Retinal pigment epithelial cell (primary cell): ENCODE data around the gene UBAC1.
"Not testable (repeated sequence)": the region's sequence is repeated elsewhere in the genome, so short reads cannot be mapped to it uniquely, and the experiment has no call there.

Experiments used
- DNase-seq: peaks from one replicate; pipeline ENCODE4 v3.0.0-alpha.2; 2010; ENCODE audit warnings: low read depth
- H3K4me3 ChIP-seq: 2 replicates; pipeline ENCODE4 v1.5.1; 2011; ENCODE audit warnings: mild to moderate bottlenecking, low read length, control low read depth, moderate library complexity
- TF ChIP-seq, protein P1 (sequence below): conservative IDR thresholded peaks from 2 replicates; pipeline ENCODE4 v1.5.1; 2011; ENCODE audit warnings: low read depth, low read length, control low read depth, inconsistent platforms

The UBAC1 gene

DNA sequence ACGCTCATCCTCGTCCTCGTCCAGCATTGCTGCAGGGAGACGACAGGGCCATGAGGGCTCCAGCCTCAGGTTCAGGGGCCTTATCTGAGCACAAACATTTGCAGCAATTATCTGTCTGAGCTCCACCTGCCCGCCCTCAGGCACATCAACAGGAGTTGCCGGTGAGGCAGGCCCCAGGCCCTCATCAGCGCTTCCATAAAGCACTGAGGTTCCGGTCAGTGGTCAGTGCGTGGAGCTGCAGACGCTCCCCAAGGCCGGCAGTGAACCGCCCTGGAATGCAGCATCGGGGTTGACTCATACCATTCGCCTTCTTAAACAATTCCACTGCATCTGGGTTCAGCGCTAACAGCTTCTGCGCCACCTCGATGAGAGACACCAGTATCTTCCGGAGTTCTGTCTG lies 15.2 kb downstream of the UBAC1 start:
- TF ChIP-seq, protein P1, sequence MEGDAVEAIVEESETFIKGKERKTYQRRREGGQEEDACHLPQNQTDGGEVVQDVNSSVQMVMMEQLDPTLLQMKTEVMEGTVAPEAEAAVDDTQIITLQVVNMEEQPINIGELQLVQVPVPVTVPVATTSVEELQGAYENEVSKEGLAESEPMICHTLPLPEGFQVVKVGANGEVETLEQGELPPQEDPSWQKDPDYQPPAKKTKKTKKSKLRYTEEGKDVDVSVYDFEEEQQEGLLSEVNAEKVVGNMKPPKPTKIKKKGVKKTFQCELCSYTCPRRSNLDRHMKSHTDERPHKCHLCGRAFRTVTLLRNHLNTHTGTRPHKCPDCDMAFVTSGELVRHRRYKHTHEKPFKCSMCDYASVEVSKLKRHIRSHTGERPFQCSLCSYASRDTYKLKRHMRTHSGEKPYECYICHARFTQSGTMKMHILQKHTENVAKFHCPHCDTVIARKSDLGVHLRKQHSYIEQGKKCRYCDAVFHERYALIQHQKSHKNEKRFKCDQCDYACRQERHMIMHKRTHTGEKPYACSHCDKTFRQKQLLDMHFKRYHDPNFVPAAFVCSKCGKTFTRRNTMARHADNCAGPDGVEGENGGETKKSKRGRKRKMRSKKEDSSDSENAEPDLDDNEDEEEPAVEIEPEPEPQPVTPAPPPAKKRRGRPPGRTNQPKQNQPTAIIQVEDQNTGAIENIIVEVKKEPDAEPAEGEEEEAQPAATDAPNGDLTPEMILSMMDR: no peak
- DNase-seq: no peak
- H3K4me3 ChIP-seq: no peak overlapping the region

- TF ChIP-seq, protein P1: no peak
- DNase-seq: no peak
- no peak overlapping the region for H3K4me3 ChIP-seq
Observed at GRCh38 chr9:135944444-135945252, 16.5 kb downstream of the UBAC1 start.

DNA sequence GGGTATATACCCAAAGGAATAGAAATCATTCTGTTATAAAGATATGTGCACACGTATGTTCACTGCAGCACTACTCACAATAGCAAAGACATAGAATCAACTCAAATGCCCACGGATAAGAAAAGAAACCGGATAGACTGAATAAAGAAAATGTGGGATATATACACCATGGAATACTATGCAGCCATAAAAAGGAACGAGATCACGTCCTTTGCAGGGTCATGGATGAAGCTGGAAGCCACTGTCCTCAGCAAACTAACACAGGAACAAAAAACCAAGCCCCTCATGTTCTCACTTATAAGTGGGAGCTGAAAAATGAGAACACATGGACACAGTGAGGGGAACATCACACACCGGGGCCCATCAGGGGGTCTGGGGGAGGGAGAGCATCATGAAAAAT lies 17.6 kb downstream of the UBAC1 start:
- not testable (repeated sequence) for H3K4me3 ChIP-seq, DNase-seq

GRCh38 chr9:135941288-135941995 lies 19.7 kb downstream of the UBAC1 start:
- DNase-seq: no peak
- TF ChIP-seq, protein P1: no peak
- H3K4me3 ChIP-seq: no peak overlapping the region

- no peak for DNase-seq
- TF ChIP-seq, protein P1: no peak
- H3K4me3 ChIP-seq: no peak overlapping the region
Observed at GRCh38 chr9:135939351-135940265, 21.6 kb downstream of the UBAC1 start.

DNA sequence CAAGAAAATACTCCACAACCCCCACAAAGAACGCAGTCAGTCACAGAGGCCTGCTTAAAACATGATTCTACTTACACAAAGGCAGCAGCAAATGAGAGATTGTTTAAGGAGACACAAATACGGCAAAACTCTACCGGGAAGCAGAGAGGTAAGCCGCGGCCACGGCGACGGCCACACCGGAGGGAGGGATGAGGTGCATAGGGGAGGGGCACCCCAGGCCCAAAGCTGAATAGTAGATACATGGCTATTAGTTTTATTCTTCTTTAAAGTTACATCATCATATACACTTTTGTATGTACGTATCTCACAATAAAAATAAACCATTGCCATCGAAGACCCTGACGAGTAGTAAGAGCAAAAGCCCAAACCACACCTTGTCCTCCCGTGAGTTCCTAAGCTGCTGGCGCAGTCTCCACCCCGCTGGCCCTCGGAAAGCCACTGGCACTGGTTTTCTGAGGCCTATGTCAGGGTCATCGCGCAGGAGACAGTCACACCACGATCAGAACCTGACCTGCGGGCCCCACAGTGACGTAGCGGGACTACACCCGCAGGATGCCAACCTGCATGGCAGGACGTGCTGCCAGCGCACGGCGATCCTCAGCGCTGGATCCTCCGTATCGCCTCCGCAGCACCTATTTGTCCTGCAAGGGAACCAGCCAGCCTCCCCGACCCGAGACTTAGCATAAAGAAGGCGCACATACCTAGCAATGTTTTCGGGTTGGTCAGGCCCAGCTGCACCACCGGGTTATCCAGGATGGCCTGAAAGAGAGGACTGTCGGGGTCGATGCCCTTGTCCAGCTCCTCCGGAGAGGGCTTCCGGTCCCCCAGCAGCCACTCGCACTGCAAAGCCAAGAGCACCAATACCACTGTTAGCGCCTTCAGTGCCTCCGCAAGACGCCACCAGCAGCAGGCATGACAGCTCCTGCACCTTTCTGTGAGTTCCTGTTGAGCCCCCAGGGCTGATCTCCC lies 23.4 kb downstream of the UBAC1 start:
- TF ChIP-seq, protein P1: no peak
- no peak for DNase-seq
- no peak overlapping the region for H3K4me3 ChIP-seq
